Inflammatory macrophage treated with lipopolysaccharide for 4 hours (primary cell): ENCODE results near the gene LCNL1.

ENCODE experiments used
- DNase-seq: peaks from one replicate; pipeline ENCODE4 v3.0.0-alpha.2; 2020

LCNL1 gene

GRCh38 chr9:136982232-136983051 lies at the start of gene LCNL1:
Gene LCNL1, plus strand, starts transcription at chr9:136982993. Its CDS starts 594 bp downstream, at chr9:136983587.
- DNase-seq: no peak

GRCh38 chr9:136934277-136934676 lies 48.5 kb upstream of the LCNL1 start:
- no peak for DNase-seq

- DNase-seq: peak; percentile 51
Measured at GRCh38 chr9:136935651-136936050, 47.1 kb upstream of the LCNL1 start.

GRCh38 chr9:136936645-136937170 lies 46.1 kb upstream of the LCNL1 start:
- DNase-seq: no peak

- DNase-seq: no peak
Measured at GRCh38 chr9:136937186-136938001, 45.4 kb upstream of the LCNL1 start.

- no peak for DNase-seq
Measured at GRCh38 chr9:136939431-136939995, 43.3 kb upstream of the LCNL1 start.

GRCh38 chr9:136939996-136940525 lies 42.7 kb upstream of the LCNL1 start:
- DNase-seq: no peak

GRCh38 chr9:136940526-136941230 lies 42.1 kb upstream of the LCNL1 start:
- DNase-seq: no peak

- no peak for DNase-seq
Measured at GRCh38 chr9:136941231-136942111, 41.3 kb upstream of the LCNL1 start.

- no peak for DNase-seq
Measured at GRCh38 chr9:136942112-136942880, 40.5 kb upstream of the LCNL1 start.

GRCh38 chr9:136942881-136943230 lies 39.9 kb upstream of the LCNL1 start:
- no peak for DNase-seq

GRCh38 chr9:136943291-136944211 lies 39.2 kb upstream of the LCNL1 start:
- peak; percentile 39 for DNase-seq

- peak; percentile 72 for DNase-seq
Measured at GRCh38 chr9:136944212-136944518, 38.6 kb upstream of the LCNL1 start.

GRCh38 chr9:136944519-136945332 lies 38.1 kb upstream of the LCNL1 start, which contains the start of the genes C8G and FBXW5:
Gene C8G, plus strand, starts transcription at chr9:136945243. Its CDS starts 78 bp downstream, at chr9:136945321.
Gene FBXW5, minus strand, starts transcription at chr9:136944738. Its CDS starts 655 bp downstream, at chr9:136944083.
- DNase-seq: peak; percentile 96

- no peak for DNase-seq
Measured at GRCh38 chr9:136945333-136946227, 37.2 kb upstream of the LCNL1 start.

GRCh38 chr9:136946228-136947027 lies 36.4 kb upstream of the LCNL1 start:
- DNase-seq: no peak
